ENCODE results near the gene CRIP2. TPM values are rescaled to one million over a fixed set of nuclear protein-coding genes. Genes with fewer than 3 reads are reported as not detected.

The CRIP2 gene
- total and polyA plus RNA-seq, 2 of the 13 experiments (the other 11 are each of a cell fraction or from before 2014, with no cell fraction given), result 31.6 to 37.9 TPM

GRCh38 chr14:105430565-105430964 is 44.1 kb upstream of the CRIP2 start:
- Histone ChIP-seq H3K4me1 (ENCODE audit: insufficient read depth, low read length) (peaks cover 20% of the 10 kb centered on the region), H3K27ac (ENCODE audit: extremely low read length, insufficient read depth, low read length) (no peak overlapping the region), H4K20me1 (ENCODE audit: insufficient read depth, low read length) (0 out of 2 replicates have a peak, but pooled peaks cover 6% of the 10 kb centered on the region), H3K36me3 (replicated peaks in 1 of 2; ENCODE audit: control insufficient read depth in 1 of 2, insufficient read depth in 2 of 2, low read length in 2 of 2) (peaks cover 3 to 16% of the 10 kb centered on the region in 2 experiments; a peak in 3 of 5 replicates), H2AFZ (ENCODE audit: low read length) (no peak overlapping the region), H3K27me3 (ENCODE audit: control insufficient read depth in 1 of 2, insufficient read depth in 2 of 2, low read length in 2 of 2) (no peaks in the 10 kb centered on the region), H3K4me2 (ENCODE audit: low read depth, low read length) (no peak overlapping the region), H3K9ac (ENCODE audit: insufficient read depth, low read depth, low read length) (no peak overlapping the region), H3K9me3 (ENCODE audit: low read length) (no peaks in the 10 kb centered on the region), H3K79me2 (ENCODE audit: insufficient read depth, low read length) (peaks cover 29% of the 10 kb centered on the region), H3K4me3 (replicated peaks in 1 of 3; ENCODE audit: insufficient read depth in 1 of 3, low read depth in 2 of 3, low read length in 3 of 3) (no peak overlapping the region)
- in situ Hi-C loops (cut with HindIII; ENCODE audit: extremely low pct_ligation_motif_present, low pct_unique_long_range_greater_than_20kb), result no loop called here
- FAIRE-seq, result no peak
- WGBS (ENCODE audit: low lambda C conversion rate), result 86% methylated on average over 9 of the region's 9 CpGs
- no peak for ATAC-seq
- intact Hi-C loops (cut with micrococcal nuclease; ENCODE audit: unreplicated experiment), result no loop called here
- CTCF ChIA-PET (ENCODE audit: low intra/inter-chr PET ratio, low total read pairs), result no interaction called here
- BruUV-seq (replicated peaks), result no TSS peak
- DNase-seq (ENCODE audit: low spot score), result no peak
- POLR2A ChIA-PET, result no interaction called here
- TF ChIP-seq BHLHE40 (IDR thresholded peaks at IDR 0.05; ENCODE audit: low read length) (no peak), TBL1XR1 (IDR thresholded peaks at IDR 0.05; ENCODE audit: borderline replicate concordance, low read length, partially characterized antibody) (no peak), DNMT3B (CRISPR knock-in tag; conservative IDR thresholded peaks at IDR 0.05) (no peak), ZNF839 (CRISPR knock-in tag; IDR thresholded peaks at IDR 0.05; ENCODE audit: borderline replicate concordance) (no peak), PHB2 (IDR thresholded peaks at IDR 0.05; ENCODE audit: partially characterized antibody) (no peak), SRF (IDR thresholded peaks at IDR 0.05; ENCODE audit: low read depth, low read length) (no peak), TFDP1 (CRISPR knock-in tag; IDR thresholded peaks at IDR 0.05; ENCODE audit: borderline replicate concordance) (no peak), FOXC1 (CRISPR knock-in tag; IDR thresholded peaks at IDR 0.05; ENCODE audit: borderline replicate concordance) (no peak), NCOA2 (CRISPR knock-in tag; IDR thresholded peaks at IDR 0.05) (no peak)
- TF ChIP-seq, protein P1, sequence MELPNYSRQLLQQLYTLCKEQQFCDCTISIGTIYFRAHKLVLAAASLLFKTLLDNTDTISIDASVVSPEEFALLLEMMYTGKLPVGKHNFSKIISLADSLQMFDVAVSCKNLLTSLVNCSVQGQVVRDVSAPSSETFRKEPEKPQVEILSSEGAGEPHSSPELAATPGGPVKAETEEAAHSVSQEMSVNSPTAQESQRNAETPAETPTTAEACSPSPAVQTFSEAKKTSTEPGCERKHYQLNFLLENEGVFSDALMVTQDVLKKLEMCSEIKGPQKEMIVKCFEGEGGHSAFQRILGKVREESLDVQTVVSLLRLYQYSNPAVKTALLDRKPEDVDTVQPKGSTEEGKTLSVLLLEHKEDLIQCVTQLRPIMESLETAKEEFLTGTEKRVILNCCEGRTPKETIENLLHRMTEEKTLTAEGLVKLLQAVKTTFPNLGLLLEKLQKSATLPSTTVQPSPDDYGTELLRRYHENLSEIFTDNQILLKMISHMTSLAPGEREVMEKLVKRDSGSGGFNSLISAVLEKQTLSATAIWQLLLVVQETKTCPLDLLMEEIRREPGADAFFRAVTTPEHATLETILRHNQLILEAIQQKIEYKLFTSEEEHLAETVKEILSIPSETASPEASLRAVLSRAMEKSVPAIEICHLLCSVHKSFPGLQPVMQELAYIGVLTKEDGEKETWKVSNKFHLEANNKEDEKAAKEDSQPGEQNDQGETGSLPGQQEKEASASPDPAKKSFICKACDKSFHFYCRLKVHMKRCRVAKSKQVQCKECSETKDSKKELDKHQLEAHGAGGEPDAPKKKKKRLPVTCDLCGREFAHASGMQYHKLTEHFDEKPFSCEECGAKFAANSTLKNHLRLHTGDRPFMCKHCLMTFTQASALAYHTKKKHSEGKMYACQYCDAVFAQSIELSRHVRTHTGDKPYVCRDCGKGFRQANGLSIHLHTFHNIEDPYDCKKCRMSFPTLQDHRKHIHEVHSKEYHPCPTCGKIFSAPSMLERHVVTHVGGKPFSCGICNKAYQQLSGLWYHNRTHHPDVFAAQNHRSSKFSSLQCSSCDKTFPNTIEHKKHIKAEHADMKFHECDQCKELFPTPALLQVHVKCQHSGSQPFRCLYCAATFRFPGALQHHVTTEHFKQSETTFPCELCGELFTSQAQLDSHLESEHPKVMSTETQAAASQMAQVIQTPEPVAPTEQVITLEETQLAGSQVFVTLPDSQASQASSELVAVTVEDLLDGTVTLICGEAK (IDR thresholded peaks at IDR 0.05), result no peak
- TF ChIP-seq, protein P1 (CRISPR knock-in tag; IDR thresholded peaks at IDR 0.05), result no peak
- TF ChIP-seq, protein P2, sequence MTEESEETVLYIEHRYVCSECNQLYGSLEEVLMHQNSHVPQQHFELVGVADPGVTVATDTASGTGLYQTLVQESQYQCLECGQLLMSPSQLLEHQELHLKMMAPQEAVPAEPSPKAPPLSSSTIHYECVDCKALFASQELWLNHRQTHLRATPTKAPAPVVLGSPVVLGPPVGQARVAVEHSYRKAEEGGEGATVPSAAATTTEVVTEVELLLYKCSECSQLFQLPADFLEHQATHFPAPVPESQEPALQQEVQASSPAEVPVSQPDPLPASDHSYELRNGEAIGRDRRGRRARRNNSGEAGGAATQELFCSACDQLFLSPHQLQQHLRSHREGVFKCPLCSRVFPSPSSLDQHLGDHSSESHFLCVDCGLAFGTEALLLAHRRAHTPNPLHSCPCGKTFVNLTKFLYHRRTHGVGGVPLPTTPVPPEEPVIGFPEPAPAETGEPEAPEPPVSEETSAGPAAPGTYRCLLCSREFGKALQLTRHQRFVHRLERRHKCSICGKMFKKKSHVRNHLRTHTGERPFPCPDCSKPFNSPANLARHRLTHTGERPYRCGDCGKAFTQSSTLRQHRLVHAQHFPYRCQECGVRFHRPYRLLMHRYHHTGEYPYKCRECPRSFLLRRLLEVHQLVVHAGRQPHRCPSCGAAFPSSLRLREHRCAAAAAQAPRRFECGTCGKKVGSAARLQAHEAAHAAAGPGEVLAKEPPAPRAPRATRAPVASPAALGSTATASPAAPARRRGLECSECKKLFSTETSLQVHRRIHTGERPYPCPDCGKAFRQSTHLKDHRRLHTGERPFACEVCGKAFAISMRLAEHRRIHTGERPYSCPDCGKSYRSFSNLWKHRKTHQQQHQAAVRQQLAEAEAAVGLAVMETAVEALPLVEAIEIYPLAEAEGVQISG (CRISPR knock-in tag; IDR thresholded peaks at IDR 0.05), result no peak

All from HepG2 (cell line).